G401 (cell line): ENCODE data around the gene RPS6KA4. TPM values are rescaled to one million over a fixed set of nuclear protein-coding genes. Genes with fewer than 3 reads are reported as not detected.
A peak's percentile ranks its signal among the peaks of the same experiment; 100 is the strongest.

Source experiments
- DNase-seq: peaks from one replicate; pipeline ENCODE4 v3.0.0-alpha.2; 2015; ENCODE audit warnings: low spot score
- in situ Hi-C: cut with HindIII; loops from 2 replicates; pipeline ENCODE4 v1.10.0; 2016; ENCODE audit warnings: low sequenced_read_pairs, mixed read lengths
- total RNA-seq: library from RNA; depleted of rRNA; stranded (reverse); fragments of >200 nt; shearing (Covaris generic); gene quantifications from 2 replicates; pipeline ENCODE4 v1.2.3, GENCODE V29; 2014

The RPS6KA4 gene
- total RNA-seq, 1 experiment from 2014 or later, result 113 TPM

DNA sequence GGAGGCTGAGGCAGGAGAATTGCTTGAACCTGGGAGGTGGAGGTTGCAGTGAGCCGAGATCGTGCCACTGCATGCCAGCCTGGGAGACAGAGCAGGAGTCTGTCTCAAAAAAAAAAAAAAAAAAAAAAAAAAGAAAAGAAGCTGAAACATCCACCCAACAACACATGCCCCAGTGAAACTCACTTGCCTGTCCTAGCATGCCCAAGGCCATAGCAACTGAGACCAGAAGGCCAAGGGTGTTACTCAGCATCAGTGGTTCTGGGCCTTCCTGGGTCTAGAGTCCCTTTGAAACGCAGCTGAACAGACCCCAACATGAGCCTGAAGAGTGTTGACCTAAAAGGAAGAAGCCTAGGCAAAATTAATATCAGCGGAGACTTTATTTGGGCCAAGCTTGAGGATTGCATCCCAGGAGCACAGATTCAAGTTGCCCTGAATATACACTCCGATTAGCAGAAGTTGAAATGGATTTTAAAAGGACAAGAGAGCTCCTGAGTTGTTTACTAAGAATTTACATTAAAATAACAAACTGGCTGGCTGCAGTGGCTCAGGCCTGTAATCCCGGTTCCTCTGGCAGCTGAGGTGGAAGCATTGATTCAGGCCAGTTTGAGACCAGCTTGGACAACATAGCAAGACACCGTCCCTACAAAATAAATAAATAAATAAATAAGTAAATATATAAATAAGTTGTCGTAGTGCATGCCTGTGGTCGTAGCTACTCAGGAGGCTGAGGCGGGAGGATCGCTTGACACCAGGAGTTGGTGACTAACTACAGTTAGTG lies 34.1 kb upstream of the RPS6KA4 start:
- in situ Hi-C loops, result no loop called here
- no peak for DNase-seq

DNA sequence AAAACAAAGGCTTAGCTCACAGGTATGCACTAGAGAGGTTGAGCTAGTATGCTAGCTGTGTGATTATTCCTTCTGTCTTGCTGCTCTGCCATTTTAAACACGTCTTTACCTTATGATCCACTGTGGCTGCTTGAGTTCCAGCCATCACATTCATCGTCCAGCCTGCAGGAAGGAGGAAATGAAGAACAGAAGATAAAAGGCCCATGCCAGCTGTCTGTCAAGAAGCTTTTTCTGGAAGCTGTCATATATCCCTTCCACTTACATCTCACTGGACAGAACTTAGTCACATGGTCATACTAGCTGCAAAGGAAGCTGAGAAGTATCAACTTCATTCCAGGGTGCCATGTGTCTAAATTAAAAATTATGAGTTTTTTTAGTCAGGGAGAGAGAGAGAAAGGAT lies 31.6 kb upstream of the RPS6KA4 start:
- in situ Hi-C loops, result no loop called here
- no peak for DNase-seq

DNA sequence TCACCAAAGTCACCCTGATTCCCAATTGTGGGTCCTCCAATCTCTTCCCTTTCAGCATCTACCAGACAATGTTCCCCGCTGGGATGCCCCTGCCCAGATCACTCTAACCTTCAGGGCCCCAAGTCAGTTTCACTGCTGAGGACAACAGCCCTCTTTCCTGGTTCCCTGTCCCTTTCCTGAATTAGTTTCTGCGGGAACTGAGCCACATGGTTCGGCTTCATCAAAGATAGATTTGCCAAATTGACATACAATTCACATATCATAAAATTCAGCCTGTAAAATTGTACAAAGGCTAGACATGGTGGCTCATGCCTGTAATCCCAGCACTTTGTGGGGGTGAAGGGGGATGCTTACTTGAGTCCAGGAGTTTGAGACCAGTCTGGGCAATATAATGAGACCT lies 31.0 kb upstream of the RPS6KA4 start:
- in situ Hi-C loops, result no loop called here
- no peak for DNase-seq

- no peak for DNase-seq
- in situ Hi-C loops, result no loop called here
Measured at GRCh38 chr11:64330888-64331287, 28.1 kb upstream of the RPS6KA4 start.

DNA sequence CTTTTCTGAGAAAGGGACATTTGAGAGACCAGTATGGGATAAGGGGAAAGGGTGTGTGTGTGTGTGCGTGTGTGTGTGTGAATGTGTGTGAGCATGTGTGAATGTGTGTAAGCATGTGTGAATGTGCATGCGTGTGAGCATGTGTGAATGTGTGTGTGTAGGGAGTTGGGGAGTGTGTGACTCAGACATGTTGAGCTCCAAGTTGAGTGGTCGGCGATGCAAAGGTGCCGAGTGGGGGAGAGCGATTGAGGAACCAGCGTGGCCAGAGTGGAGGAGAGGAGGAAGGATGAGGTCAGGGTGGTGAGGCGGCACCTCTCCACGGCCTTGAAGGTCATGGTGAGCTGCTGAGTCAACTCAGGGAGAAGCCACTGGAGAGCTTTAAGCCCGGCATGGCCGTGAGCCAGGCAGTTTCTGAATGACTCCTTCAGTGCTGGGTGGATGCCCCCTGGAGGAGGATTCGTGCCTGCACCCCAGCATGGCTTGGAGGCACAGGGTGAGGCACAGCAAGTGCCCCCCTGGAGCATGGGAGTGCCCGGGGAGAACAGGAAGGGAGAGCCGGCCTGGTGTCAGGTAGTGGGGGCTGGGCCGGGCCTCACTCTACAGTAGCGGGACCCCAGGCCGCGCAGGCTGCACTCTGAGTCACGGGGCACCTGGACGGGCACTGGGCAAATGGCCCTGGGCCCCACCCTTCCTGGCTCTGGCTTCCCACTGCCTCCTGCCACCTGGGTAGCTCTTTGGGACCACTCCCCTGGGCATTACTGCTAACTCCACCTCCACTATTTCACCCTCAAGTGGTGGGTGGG lies 27.2 kb upstream of the RPS6KA4 start:
- in situ Hi-C loops, result no loop called here
- no peak for DNase-seq

DNA sequence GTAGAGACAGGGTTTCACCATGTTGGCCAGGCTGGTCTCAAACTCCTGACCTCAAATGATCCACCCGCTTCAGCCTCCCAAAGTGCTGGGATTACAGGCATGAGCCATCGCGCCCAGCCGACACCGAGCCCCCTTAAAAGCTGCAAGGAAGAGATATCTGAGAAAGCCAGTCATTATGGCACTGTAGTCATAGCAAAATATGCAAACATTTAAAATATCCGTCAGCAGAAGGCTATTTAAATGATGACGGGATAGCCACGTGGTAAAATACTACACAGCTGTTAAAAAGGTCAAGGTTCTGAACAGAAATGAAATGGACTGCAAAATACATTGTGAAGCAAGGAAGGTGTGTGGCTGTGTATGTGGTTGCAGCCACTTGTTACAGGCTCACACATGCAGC lies 25.4 kb upstream of the RPS6KA4 start:
- in situ Hi-C loops, result no loop called here
- no peak for DNase-seq

GRCh38 chr11:64334764-64335735 lies 23.9 kb upstream of the RPS6KA4 start:
- DNase-seq, result no peak

DNA sequence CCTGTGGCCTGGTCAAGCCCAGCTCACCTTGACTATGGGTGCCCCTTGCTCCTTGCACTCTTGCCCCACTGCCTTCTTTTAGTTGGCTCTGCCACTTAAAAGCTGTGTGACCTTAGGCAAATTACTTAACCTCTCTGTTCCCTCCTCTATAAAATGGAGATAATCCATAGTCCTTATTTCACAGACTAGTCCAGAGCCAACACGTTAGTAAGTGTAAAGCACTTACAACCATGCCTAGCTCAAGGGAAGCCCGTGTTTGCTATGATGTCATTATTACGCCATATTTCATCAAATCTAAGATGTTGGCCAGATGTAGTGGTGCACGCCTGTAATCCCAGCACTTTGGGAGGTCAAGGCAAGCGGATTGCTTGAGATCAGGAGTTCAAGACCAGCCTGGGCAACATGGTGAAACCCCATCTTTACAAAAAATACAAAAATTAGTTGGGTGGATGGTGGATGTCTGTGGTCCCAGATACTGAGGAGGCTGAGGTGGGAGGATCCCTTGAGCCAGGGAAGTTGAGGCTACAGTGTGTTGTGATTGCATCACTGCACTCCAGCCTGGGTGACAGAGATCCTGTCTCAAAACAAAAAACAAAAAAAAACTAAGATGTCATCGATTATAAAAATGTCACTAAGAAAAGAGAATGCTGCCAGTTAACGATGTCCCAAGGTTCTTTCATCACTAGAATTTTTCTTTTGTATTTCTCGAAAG lies 21.3 kb upstream of the RPS6KA4 start:
- in situ Hi-C loops, result no loop called here
- DNase-seq, result no peak

More at GRCh38 chr11:64334764-64335735, 23.9 kb upstream of the RPS6KA4 start:
- in situ Hi-C loops, result no loop called here

- DNase-seq, result no peak
- in situ Hi-C loops, result no loop called here
Measured at GRCh38 chr11:64338716-64339115, 20.2 kb upstream of the RPS6KA4 start.

DNA sequence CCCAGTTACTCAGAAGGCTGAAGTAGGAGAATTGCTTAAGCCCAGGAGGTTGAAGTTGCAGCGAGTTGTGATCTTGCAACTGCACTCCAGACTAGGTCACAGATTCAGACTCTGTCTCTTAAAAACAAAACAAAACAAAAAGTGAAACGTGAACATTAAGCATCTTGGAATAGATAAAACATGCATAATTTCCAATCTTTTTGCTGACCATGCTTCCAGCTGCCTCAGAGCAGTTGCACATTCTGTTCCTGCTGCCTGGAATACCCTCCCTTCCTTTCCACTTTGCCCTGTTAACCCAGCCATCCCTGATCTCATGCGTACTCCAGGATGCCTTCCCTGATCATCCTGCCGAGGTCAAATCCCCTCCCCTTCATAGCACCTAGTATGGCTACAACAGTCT lies 19.7 kb upstream of the RPS6KA4 start:
- DNase-seq, result no peak
- in situ Hi-C loops, result no loop called here

DNA sequence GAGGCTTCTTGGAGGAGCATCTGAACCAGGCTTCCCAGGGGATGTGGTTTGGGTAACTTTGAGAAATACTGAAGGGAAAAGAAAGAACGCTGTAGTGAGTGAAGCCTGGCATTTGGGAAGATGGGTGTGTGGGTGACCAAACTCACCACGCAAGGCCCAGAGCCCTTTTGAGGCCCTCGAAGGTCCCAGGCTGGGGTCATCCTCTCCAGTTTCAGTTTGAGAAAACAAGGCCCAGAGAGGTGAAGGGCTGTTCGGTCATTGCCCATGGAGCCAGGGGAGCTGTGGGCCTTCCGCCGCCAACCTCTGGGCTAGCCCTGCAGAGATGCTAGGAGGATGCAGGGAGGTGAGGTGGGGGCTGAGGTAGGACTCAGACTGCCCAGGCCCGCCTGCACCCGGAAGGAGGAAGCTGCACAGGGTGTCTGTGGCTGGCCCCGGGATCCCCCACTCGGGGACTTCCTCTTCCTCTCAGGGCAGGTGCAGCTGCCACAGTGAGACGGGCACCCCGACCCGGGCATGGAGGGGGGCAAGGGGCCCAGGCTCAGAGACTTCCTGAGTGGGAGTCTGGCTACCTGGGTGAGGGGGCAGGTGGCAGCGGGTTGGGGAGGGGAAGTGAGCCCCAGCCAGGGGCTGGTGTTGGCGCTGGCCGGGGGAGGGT lies 19.1 kb upstream of the RPS6KA4 start, which contains the start of gene CCDC88B:
TSS of gene CCDC88B (plus strand) at position 451 of the 655 bp plus-strand sequence. CDS start at position 514, 63 bp downstream.
- DNase-seq, result no peak
- in situ Hi-C loops, result no loop called here

DNA sequence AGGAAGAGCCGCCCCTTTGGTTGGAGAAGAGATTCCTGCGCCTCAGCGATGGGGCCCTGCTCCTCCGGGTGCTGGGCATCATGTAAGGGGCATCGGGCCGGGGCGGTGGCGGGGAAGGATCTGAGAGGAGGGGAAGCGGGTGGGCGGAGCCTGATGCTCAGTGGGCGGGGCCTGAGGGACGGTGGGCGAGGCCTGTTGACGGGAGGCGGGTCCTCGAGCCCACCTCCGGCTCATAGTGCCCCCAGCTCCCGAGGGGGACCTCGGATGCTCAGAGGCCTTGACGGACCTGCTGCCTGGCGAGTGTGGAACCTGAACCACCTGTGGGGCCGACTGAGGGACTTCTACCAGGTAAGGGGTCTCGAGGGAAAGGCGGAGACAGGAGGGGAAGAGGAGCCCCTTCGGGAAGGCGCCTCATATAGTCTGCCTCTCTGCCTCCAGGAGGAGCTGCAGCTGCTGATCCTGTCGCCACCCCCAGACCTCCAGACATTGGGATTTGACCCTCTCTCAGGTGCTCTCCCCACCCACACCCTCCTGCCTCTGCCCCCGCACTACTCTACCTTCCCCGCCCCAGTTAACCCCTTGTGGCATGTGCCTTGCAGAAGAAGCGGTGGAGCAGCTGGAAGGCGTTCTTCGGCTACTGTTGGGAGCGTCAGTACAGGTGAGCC lies 18.2 kb upstream of the RPS6KA4 start:
- DNase-seq, result no peak
- in situ Hi-C loops, result no loop called here

DNA sequence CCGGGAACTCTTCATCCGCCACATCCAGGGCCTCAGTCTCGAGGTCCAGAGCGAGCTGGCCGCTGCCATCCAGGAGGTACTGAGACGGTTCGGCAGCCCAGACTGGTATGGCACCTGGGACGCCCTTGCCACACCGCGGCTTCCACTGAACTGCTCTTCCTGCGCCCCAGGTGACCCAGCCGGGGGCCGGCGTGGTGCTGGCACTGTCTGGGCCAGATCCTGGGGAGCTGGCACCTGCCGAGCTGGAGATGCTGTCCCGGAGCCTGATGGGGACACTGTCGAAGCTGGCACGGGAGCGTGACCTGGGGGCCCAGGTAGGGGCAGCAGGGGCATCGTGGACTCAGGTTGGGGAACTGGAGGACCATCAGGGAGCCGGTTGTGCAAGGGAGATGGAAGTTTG lies 17.5 kb upstream of the RPS6KA4 start:
- in situ Hi-C loops, result no loop called here
- no peak for DNase-seq

DNA sequence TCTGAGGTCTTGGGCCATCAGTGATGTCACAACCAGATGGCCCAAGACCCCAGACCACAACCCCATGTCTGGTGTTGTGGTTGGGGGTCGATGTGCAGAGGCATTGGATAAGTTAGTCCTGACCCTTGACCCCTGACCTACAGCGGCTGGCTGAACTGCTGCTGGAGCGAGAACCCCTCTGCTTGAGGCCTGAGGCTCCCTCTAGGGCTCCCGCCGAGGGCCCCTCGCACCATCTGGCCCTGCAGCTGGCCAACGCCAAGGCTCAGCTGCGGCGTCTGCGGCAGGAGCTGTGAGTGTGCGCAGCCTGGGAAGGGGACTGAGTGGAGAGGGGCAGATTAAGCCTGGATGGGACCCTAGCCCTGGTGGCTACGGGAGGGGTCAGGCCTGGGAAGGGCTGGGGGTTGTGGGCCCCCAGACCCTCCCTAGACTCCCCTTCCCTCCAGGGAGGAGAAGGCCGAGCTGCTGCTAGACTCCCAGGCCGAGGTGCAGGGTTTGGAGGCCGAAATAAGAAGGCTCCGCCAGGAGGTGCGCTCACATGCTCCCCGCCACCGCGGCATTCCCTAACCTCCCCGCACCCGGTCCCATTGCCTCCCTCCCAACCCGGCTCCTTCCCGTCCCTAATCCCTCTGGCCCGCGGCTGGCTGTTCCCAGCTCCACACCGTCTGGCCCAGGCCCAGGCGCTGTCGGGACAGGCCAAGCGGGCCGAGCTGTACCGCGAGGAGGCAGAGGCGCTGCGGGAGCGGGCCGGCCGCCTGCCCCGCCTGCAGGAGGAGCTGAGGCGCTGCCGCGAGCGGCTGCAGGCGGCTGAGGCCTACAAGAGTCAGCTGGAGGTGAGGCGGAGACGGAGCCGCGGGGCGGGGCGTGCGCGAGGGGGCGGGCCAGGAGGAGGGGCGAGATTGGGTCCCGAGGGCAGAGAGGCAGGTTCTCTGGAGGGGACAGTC lies 16.8 kb upstream of the RPS6KA4 start:
- DNase-seq, result peak; percentile 90

GRCh38 chr11:64342869-64343745 lies 15.9 kb upstream of the RPS6KA4 start:
- in situ Hi-C loops, result no loop called here
- DNase-seq, result no peak

More for the DNA sequence above, 16.8 kb upstream of the RPS6KA4 start:
- in situ Hi-C loops, result no loop called here
